IMR-90 (cell line): ENCODE measurements around the gene RAX2. TPM values are rescaled to one million over a fixed set of nuclear protein-coding genes. Genes with fewer than 3 reads are reported as not detected.

ENCODE experiments used
- ATAC-seq: fragments of 200-7000 bp; cut with Tn5 transposase; 2 replicates; pipeline ENCODE4 v1.9.1; 2020; ENCODE audit warnings: low read depth, mild to moderate bottlenecking, moderate library complexity
- BruUV-seq: library from RNA; stranded (reverse); fragments of 400-500 nt; replicated peaks from 2 replicates; lab custom pipeline; 2021; lab: Mats Ljungman, UMichigan
- CTCF ChIA-PET: fragments of 300-600 bp; formaldehyde crosslinking; extraction: SDS; loops from one replicate; lab custom pipeline; 2021; ENCODE audit warnings: antibody characterized with exemption; lab: Yijun Ruan, JAX
- POLR2A ChIA-PET: fragments of 300-600 bp; sonication (Branson Sonifier 250); formaldehyde crosslinking; loops from one replicate; lab custom pipeline; 2022; ENCODE audit warnings: antibody characterized with exemption; ENCODE audit not compliant: unreplicated experiment; lab: Charles Lee
- DNase-seq: peaks from one replicate; pipeline ENCODE4 v3.0.0; 2013
- H2AFZ ChIP-seq: replicated peaks from 2 replicates; pipeline ENCODE3; 2013; ENCODE audit warnings: low read length, mild to moderate bottlenecking; ENCODE audit not compliant: poor library complexity
- H2AK5ac ChIP-seq: 2 replicates; pipeline ENCODE4 v1.6.1; 2013; ENCODE audit warnings: low read depth, low read length, inconsistent platforms
- H2AK9ac ChIP-seq: replicated peaks from 2 replicates; pipeline ENCODE3; 2013; ENCODE audit warnings: mild to moderate bottlenecking, low read depth, low read length, moderate library complexity; ENCODE audit not compliant: poor library complexity
- H2BK120ac ChIP-seq: 2 replicates; pipeline ENCODE4 v1.6.1; 2013; ENCODE audit warnings: low read depth, low read length, inconsistent platforms
- H2BK15ac ChIP-seq: 3 replicates; pipeline ENCODE4 v1.6.1; 2013; ENCODE audit warnings: low read depth, low read length, inconsistent platforms
- H2BK20ac ChIP-seq: 2 replicates; pipeline ENCODE4 v1.6.1; 2013; ENCODE audit warnings: low read depth, mild to moderate bottlenecking, inconsistent platforms, low read length, moderate library complexity
- H2BK5ac ChIP-seq: 2 replicates; pipeline ENCODE4 v1.6.1; 2013; ENCODE audit warnings: mild to moderate bottlenecking, low read depth, low read length, inconsistent platforms; ENCODE audit not compliant: poor library complexity, severe bottlenecking
- H3K14ac ChIP-seq: replicated peaks from 2 replicates; pipeline ENCODE4 v1.6.1; 2013; ENCODE audit warnings: low read depth, low read length, inconsistent platforms
- H3K18ac ChIP-seq: 2 replicates; pipeline ENCODE4 v1.6.1; 2013; ENCODE audit warnings: low read depth, low read length, control low read depth
- H3K23ac ChIP-seq: 2 replicates; pipeline ENCODE4 v1.6.1; 2013; ENCODE audit warnings: low read depth, low read length, inconsistent platforms
- H3K27ac ChIP-seq: 2 replicates; pipeline ENCODE4 v1.5.1; 2013; ENCODE audit warnings: mild to moderate bottlenecking, control low read depth, low read length; ENCODE audit not compliant: insufficient read depth
- H3K27me3 ChIP-seq: 2 replicates; pipeline ENCODE4 v1.6.1; 2013; ENCODE audit warnings: low read length; ENCODE audit not compliant: control insufficient read depth, insufficient read depth
- H3K36me3 ChIP-seq: 2 replicates; pipeline ENCODE4 v1.6.1; 2013; ENCODE audit warnings: low read length, mixed read lengths; ENCODE audit not compliant: control insufficient read depth, insufficient read depth
- H3K4ac ChIP-seq: 2 replicates; pipeline ENCODE4 v1.6.1; 2013; ENCODE audit warnings: low read depth, low read length, inconsistent platforms
- H3K4me1 ChIP-seq: 2 replicates; pipeline ENCODE4 v1.6.1; 2013; ENCODE audit warnings: low read length, mixed read lengths; ENCODE audit not compliant: control insufficient read depth, insufficient read depth
- H3K4me2 ChIP-seq: 2 replicates; pipeline ENCODE4 v1.6.1; 2013; ENCODE audit warnings: low read depth, mild to moderate bottlenecking, control low read depth, low read length, moderate library complexity
- H3K4me3 ChIP-seq: 2 replicates; pipeline ENCODE4 v1.5.1; 2013; ENCODE audit warnings: low read depth, mild to moderate bottlenecking, control low read depth, low read length, moderate library complexity; ENCODE audit not compliant: insufficient read depth
- H3K56ac ChIP-seq: 2 replicates; pipeline ENCODE4 v1.6.1; 2013; ENCODE audit warnings: low read length, inconsistent platforms; ENCODE audit not compliant: insufficient read depth; ENCODE audit errors: extremely low read depth
- H3K79me1 ChIP-seq, 2 experiments: 2 replicates each; pipeline ENCODE4 v1.6.1; 2013; ENCODE audit warnings: low read length in 2 of 2, inconsistent platforms in 1 of 2, low read depth in 1 of 2
- H3K9ac ChIP-seq: 2 replicates; pipeline ENCODE4 v1.6.1; 2013; ENCODE audit warnings: low read depth, low read length, control low read depth
- H3K9me1 ChIP-seq: 2 replicates; pipeline ENCODE4 v1.6.1; 2013; ENCODE audit warnings: low read length, inconsistent platforms; ENCODE audit not compliant: insufficient read depth
- H3K9me3 ChIP-seq: 2 replicates; pipeline ENCODE4 v1.6.1; 2013; ENCODE audit warnings: low read length; ENCODE audit not compliant: control insufficient read depth, insufficient read depth
- H4K20me1 ChIP-seq: 2 replicates; pipeline ENCODE4 v1.6.1; 2013; ENCODE audit warnings: low read length, inconsistent platforms; ENCODE audit not compliant: insufficient read depth
- H4K5ac ChIP-seq: 2 replicates; pipeline ENCODE4 v1.6.1; 2013; ENCODE audit warnings: mild to moderate bottlenecking, low read depth, low read length, control low read depth
- H4K8ac ChIP-seq, 2 experiments: 2 replicates each; pipeline ENCODE4 v1.6.1; 2013; ENCODE audit warnings: low read depth in 2 of 2, low read length in 2 of 2, control low read depth in 1 of 2, inconsistent platforms in 1 of 2
- H4K91ac ChIP-seq: 2 replicates; pipeline ENCODE4 v1.6.1; 2013; ENCODE audit warnings: low read depth, low read length, inconsistent platforms; ENCODE audit not compliant: insufficient read depth
- MAFK ChIP-seq: IDR thresholded peaks from 2 replicates; pipeline ENCODE4 v1.6.1; 2012; ENCODE audit warnings: low read depth, low read length, improper control_type of control experiment
- RAD21 ChIP-seq: IDR thresholded peaks from 2 replicates; pipeline ENCODE4 v1.6.1; 2012; ENCODE audit warnings: low read length, improper control_type of control experiment
- USF2 ChIP-seq: fragments of 150-350 bp; IDR thresholded peaks from 2 replicates; pipeline ENCODE4 v1.6.1; 2017; ENCODE audit warnings: mild to moderate bottlenecking, antibody characterized with exemption, low read length, low read depth
- WGBS, 2 experiments: methylation state at CpG; one replicate each; pipeline versions ENCODE4 v1.1.5 to v1.1.7; 2013; ENCODE audit warnings: missing lambda C conversion rate in 2 of 2; ENCODE audit not compliant: insufficient read length in 1 of 2; ENCODE audit errors: extremely low coverage in 2 of 2; 5-methylcytosine and 5-hydroxymethylcytosine counted together
- dilution Hi-C: fragments of 300-500 bp; cut with HindIII; formaldehyde crosslinking; loops from one replicate; pipeline ENCODE4 v1.14.3; 2018; ENCODE audit warnings: low sequenced_read_pairs; ENCODE audit not compliant: unreplicated experiment
- in situ Hi-C: fragments of 300-500 bp; cut with MboI; formaldehyde crosslinking; loops from 3 replicates; pipeline ENCODE4 v1.14.3; 2019; ENCODE audit warnings: low sequenced_read_pairs, inconsistent platforms, mixed read lengths
- intact Hi-C: fragments of 100-400 bp; cut with micrococcal nuclease; formaldehyde crosslinking; loops from 2 replicates; pipeline ENCODE4 v1.10.0; 2022
- polyA plus RNA-seq, 3 experiments: library from polyadenylated mRNA; depleted of rRNA; stranded (reverse); fragments of >200 nt; gene quantifications; 2 replicates each; pipeline ENCODE4 v1.2.3, GENCODE V29; 2012; ENCODE audit warnings: low replicate concordance in 1 of 3
- total RNA-seq: library from RNA; depleted of rRNA; stranded (reverse); fragments of >200 nt; gene quantifications from 2 replicates; pipeline ENCODE4 v1.2.3, GENCODE V29; 2012

Gene RAX2
- total and polyA plus RNA-seq, 2 of the 4 experiments (the other 2 are of a cell fraction) = not detected

DNA sequence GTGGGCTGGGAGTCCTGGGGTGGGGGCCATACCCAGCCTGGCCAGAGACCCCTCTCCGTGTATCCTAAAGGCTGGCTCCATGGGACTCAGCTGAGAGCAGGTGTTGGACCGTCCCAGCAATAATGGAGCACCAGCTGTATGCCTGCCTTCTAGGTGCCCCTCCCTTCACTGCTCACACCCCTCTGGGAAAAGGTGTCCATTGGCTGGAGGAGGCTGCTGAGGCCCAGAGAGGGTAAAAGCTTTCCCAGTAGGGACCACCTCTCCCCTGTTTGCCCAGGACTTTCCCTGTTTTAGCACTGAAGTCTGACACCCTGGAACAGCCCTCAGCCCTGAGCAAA, 3.3 kb upstream of the RAX2 start:
- in situ Hi-C loops (no loop called here), intact Hi-C loops (no loop called here), dilution Hi-C loops (no loop called here)
- DNase-seq (no peak), ATAC-seq (no peak)
- H3K4me3 ChIP-seq = no peak overlapping the region
- H3K9ac ChIP-seq = no peak overlapping the region
- no peak overlapping the region for H4K5ac ChIP-seq
- no TSS peak for BruUV-seq
- H3K27me3 ChIP-seq = peaks cover 5% of the 10 kb centered on the region; the same call in 1 of the 2 replicates
- no peak overlapping the region for H2BK120ac ChIP-seq
- POLR2A ChIA-PET = interaction anchor here (0.6 kb wide), 1 partner anchor 210 kb away, joined by 4 read pairs; the partner anchor contains the start of gene EEF2
- no CpG with 5 or more reads among the region's 2 CpGs for WGBS, 2 experiments
- H3K9me1 ChIP-seq = no peaks in the 10 kb centered on the region
- H2AK5ac ChIP-seq = no peak overlapping the region
- no peak overlapping the region for H3K23ac ChIP-seq
- H2BK5ac ChIP-seq = no peak overlapping the region
- CTCF ChIA-PET = interaction anchor here (0.5 kb wide), 1 partner anchor 90 kb away, joined by 3 read pairs; no protein-coding TSS in a partner anchor
- H4K20me1 ChIP-seq = no peaks in the 10 kb centered on the region
- H3K4ac ChIP-seq = no peak overlapping the region
- H3K14ac ChIP-seq = no peak overlapping the region
- no peak overlapping the region for H2BK15ac ChIP-seq
- H3K4me1 ChIP-seq = no peaks in the 10 kb centered on the region
- no peak overlapping the region for H2BK20ac ChIP-seq
- TF ChIP-seq MAFK (no peak), USF2 (no peak), RAD21 (no peak)
- H3K56ac ChIP-seq = no peak overlapping the region
- no peak overlapping the region for H4K8ac ChIP-seq
- H4K91ac ChIP-seq = no peak overlapping the region
- no peak overlapping the region for H2AFZ ChIP-seq
- H3K9me3 ChIP-seq = no peaks in the 10 kb centered on the region
- H3K18ac ChIP-seq = no peak overlapping the region
- H3K79me1 ChIP-seq = no peaks in the 10 kb centered on the region
- H3K27ac ChIP-seq = no peak overlapping the region
- no peaks in the 10 kb centered on the region for H3K36me3 ChIP-seq
- H2AK9ac ChIP-seq = no peak overlapping the region
- H3K4me2 ChIP-seq = no peak overlapping the region
